GM12865 (cell line): Measurements from ENCODE around the gene ITGA8.

Experiments used
- DNase-seq: peaks from one replicate; pipeline ENCODE4 v3.0.0; 2010; ENCODE audit warnings: low read depth
- H3K4me3 ChIP-seq: 2 replicates; pipeline ENCODE4 v1.5.1; 2011; ENCODE audit warnings: mild to moderate bottlenecking, low read depth, low read length, control low read depth
- TF ChIP-seq, protein P1 (sequence below): IDR thresholded peaks from 2 replicates; pipeline ENCODE4 v1.5.1; 2011; ENCODE audit warnings: low read length, control low read depth, low read depth, inconsistent platforms; ENCODE audit not compliant: insufficient read depth; ENCODE audit errors: missing control alignments

The ITGA8 gene

DNA sequence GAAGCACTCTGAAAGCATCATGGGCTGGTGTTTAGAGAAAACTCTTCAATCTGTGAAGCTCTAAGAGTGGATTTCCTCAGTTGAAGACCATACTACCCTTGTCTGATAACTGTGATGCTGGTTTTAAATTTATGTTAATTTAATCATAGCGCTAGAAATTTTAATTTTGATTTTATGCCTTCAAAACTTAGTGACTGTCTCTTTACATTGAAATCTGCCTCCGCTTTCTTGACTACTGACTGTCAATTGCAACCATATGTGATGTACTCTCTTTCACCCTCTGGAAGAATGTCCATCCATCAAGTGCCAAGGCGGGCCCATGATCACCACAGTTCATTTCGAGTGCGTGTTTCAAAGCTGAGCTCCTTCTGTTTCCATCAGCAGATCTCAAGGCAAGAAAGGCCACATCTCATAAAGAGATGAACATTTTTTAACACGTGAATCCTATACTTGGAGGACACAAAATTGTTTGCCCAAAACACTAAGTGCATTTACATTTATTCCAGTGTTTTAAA lies 147.1 kb downstream of the ITGA8 start:
- TF ChIP-seq, protein P1, sequence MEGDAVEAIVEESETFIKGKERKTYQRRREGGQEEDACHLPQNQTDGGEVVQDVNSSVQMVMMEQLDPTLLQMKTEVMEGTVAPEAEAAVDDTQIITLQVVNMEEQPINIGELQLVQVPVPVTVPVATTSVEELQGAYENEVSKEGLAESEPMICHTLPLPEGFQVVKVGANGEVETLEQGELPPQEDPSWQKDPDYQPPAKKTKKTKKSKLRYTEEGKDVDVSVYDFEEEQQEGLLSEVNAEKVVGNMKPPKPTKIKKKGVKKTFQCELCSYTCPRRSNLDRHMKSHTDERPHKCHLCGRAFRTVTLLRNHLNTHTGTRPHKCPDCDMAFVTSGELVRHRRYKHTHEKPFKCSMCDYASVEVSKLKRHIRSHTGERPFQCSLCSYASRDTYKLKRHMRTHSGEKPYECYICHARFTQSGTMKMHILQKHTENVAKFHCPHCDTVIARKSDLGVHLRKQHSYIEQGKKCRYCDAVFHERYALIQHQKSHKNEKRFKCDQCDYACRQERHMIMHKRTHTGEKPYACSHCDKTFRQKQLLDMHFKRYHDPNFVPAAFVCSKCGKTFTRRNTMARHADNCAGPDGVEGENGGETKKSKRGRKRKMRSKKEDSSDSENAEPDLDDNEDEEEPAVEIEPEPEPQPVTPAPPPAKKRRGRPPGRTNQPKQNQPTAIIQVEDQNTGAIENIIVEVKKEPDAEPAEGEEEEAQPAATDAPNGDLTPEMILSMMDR = no peak
- DNase-seq = no peak
- no peak overlapping the region for H3K4me3 ChIP-seq

DNA sequence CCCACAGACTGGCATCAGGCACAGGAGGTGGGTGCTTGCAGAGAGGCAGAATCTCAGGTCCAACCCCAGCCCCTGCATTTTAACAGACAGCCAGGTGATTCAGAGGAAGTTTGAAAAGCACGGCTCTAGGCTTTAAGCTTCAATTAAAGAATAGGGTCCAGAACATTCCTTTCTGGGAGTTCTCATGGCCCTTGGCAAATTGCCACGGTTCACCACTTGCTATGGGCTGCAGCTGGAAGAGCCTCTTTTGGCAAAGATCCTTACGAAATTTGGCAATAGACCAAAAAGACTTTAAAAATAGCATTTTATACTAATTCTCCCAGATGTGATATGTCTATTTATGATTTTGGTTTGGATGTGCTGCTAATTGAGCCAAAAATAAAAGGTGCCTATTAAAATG lies 148.1 kb downstream of the ITGA8 start:
- TF ChIP-seq, protein P1 = no peak
- H3K4me3 ChIP-seq = no peak overlapping the region
- no peak for DNase-seq

DNA sequence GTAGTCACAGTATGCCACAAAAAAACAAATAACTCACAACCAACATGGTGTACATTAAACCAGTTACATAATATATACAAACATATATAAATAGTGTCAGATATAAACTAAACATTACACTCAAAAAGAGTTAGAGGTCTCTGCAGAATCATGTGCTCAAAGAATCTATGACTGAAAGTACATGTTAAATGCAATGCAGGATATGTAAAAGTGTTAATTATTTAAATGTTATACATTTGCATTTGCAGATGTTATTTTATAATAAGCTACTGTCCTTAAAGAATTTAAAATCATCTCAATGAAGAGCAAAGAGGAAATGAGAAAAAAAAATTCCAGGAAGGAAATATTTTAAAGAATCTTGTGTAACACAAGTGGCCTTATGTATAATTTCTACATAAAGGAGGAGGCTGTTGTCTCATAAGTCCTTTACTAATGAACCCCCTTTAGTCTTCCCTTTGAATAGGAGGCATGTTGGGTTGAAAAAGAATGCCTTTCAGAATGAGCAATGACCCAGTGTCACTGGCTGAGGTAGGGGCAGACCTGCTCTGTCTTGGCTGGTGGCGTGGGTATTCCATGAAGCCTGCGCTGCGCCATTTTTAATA lies 148.9 kb downstream of the ITGA8 start:
- DNase-seq = no peak
- H3K4me3 ChIP-seq = no peak overlapping the region
- TF ChIP-seq, protein P1 = no peak

DNA sequence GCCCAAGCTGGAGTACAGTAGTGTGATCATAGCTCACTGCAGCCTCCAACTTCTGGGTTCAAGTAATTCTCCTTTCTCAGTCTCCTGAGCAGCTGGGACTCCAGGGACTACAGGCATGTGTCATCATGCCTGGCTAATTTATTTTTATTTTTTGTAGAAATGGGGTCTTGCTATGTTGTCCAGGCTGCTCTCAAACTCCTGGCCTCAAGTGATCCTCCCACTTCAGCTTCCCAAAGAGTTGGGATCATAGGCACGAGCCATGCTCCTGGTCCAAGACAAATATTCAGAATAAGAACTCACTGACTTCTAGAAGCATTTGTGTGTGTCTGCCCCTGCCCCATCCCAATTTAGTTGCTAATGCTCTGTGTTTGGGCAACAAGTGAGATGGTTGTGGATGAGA lies 151.8 kb downstream of the ITGA8 start:
- H3K4me3 ChIP-seq = no peak overlapping the region
- TF ChIP-seq, protein P1 = no peak
- DNase-seq = no peak

DNA sequence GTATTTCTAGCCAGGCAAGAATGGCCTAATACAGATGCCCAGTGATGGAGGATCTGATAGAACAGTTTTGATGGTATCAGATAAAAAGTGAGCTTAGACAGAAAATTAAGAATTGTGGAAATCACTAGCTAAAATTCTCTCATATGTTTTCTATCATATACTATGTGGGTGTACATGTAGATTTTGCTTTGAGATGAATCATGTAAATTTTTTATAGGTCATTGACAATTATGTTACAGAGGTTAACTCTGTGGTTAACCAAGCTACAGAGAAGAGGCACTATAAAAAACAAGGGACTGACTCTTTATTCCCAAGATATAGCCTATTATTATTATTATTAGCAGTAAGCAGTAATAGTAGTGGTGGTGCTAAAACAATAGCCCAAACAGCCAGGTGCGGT lies 156.5 kb downstream of the ITGA8 start:
- TF ChIP-seq, protein P1 = no peak
- no peak for DNase-seq

DNA sequence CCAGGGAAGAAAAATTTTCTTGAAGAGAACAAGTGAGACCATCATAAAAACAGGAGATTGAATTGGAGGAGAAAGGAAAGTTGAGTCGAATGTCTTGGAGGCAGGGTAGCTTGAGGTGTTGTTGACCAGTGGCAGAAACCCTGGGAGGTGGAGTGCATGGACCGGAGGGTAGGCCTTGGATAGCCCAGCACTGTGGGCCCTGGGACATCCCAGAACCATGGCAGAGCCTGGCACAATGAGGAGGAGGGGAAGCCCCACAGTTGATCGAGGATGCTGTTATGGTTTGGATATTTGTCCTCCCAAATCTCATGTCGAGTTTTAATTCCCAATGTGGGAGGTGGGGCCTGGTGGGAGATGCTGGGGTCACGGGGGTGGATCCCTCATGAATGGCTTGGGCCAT lies 157.1 kb downstream of the ITGA8 start:
- DNase-seq = no peak
- TF ChIP-seq, protein P1 = no peak
- no peak overlapping the region for H3K4me3 ChIP-seq

More for the DNA sequence above, 156.5 kb downstream of the ITGA8 start:
- H3K4me3 ChIP-seq = no peak overlapping the region

DNA sequence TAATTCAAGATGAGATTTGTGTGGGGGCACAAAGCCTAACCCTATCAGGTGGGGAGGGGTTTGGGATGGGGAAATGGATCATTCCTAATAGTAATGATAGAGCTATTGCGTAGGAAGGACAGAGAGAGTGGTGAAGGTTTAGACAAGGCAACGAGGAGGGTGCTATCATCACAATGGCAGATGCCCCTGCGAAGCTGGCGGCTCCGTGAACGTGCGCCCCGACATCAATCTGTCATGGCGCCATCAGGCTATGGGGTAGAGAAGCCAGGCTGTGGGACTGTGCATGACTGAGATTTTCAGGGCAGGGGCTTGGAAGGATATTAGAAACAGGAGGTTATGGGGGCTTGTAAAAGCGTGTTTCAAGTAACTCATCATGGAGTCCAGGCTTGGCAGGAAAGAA lies 157.6 kb downstream of the ITGA8 start:
- TF ChIP-seq, protein P1 = no peak
- DNase-seq = no peak
- H3K4me3 ChIP-seq = no peak overlapping the region
